Omental fat pad (tissue), 4 donors: ENCODE results near the gene EDEM2. TPM values are rescaled to one million over a fixed set of nuclear protein-coding genes. Genes with fewer than 3 reads are reported as not detected.

Experiments
- ATAC-seq: fragments of 150-250 bp; one replicate; pipeline ENCODE4 v1.9.1; 2016; ENCODE audit warnings: mild to moderate bottlenecking, moderate library complexity; ENCODE audit not compliant: low FRiP score
- DNase-seq: peaks from one replicate; pipeline ENCODE4 v3.0.0-alpha.2; 2019; ENCODE audit warnings: low spot score
- CTCF ChIP-seq, 3 donors: fragments of 450-650 bp; IDR thresholded peaks; one replicate each; pipeline ENCODE4 v1.5.1; 2016 to 2017; ENCODE audit warnings: antibody characterized with exemption in 3 of 3, mild to moderate bottlenecking in 3 of 3, moderate library complexity in 2 of 3
- total RNA-seq, 4 donors: library from RNA; depleted of rRNA; stranded (reverse); fragments of >200 nt; gene quantifications; one replicate each; pipeline ENCODE4 v1.1.0, GENCODE V29; 2016

EDEM2 gene
- total RNA-seq, 4 donors from 2014 or later = 21.1 to 37.4 (median 26.8) TPM

- no peak for DNase-seq
- TF ChIP-seq CTCF (IDR thresholded peaks at IDR 0.05) = no peak
- ATAC-seq = peak; percentile 6
Observed at GRCh38 chr20:35146299-35146919, 727 bp downstream of the EDEM2 start.

- DNase-seq (no peak), ATAC-seq (peak; percentile 41)
- TF ChIP-seq CTCF (IDR thresholded peaks at IDR 0.05) = peak in 1 of 3 donors; percentile 18
Observed at GRCh38 chr20:35145141-35145564, 2.0 kb downstream of the EDEM2 start.

GRCh38 chr20:35144694-35145093 lies 2.4 kb downstream of the EDEM2 start:
- ATAC-seq (no peak), DNase-seq (no peak)

GRCh38 chr20:35135867-35136586 lies 11.1 kb downstream of the EDEM2 start:
- ATAC-seq = peak; percentile 33
- no peak for DNase-seq
- TF ChIP-seq CTCF (IDR thresholded peaks at IDR 0.05) = no peak

More at GRCh38 chr20:35144694-35145093, 2.4 kb downstream of the EDEM2 start:
- no peak for TF ChIP-seq CTCF (IDR thresholded peaks at IDR 0.05)

GRCh38 chr20:35134880-35135279 lies 12.3 kb downstream of the EDEM2 start:
- TF ChIP-seq CTCF (IDR thresholded peaks at IDR 0.05) = no peak
- ATAC-seq (no peak), DNase-seq (no peak)

GRCh38 chr20:35134472-35134871 lies 12.7 kb downstream of the EDEM2 start:
- no peak for TF ChIP-seq CTCF (IDR thresholded peaks at IDR 0.05)
- no peak for DNase-seq
- no peak for ATAC-seq

- TF ChIP-seq CTCF (IDR thresholded peaks at IDR 0.05) = no peak
- ATAC-seq (no peak), DNase-seq (no peak)
Observed at GRCh38 chr20:35133735-35134134, 13.4 kb downstream of the EDEM2 start.
